HG03521 (cell line): ENCODE results near the gene TRABD2A.
"Not testable (repeated sequence)": the region's sequence is repeated elsewhere in the genome, so short reads cannot be mapped to it uniquely, and the experiment has no call there.

Experiments used
- ATAC-seq: cut with Tn5 transposase; IDR thresholded peaks from one replicate; pipeline ENCODE4 v1.9.1; 2021; ENCODE audit warnings: mild to moderate bottlenecking, moderate library complexity; ENCODE audit not compliant: unreplicated experiment

TRABD2A gene, protein sequence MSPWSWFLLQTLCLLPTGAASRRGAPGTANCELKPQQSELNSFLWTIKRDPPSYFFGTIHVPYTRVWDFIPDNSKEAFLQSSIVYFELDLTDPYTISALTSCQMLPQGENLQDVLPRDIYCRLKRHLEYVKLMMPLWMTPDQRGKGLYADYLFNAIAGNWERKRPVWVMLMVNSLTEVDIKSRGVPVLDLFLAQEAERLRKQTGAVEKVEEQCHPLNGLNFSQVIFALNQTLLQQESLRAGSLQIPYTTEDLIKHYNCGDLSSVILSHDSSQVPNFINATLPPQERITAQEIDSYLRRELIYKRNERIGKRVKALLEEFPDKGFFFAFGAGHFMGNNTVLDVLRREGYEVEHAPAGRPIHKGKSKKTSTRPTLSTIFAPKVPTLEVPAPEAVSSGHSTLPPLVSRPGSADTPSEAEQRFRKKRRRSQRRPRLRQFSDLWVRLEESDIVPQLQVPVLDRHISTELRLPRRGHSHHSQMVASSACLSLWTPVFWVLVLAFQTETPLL

DNA sequence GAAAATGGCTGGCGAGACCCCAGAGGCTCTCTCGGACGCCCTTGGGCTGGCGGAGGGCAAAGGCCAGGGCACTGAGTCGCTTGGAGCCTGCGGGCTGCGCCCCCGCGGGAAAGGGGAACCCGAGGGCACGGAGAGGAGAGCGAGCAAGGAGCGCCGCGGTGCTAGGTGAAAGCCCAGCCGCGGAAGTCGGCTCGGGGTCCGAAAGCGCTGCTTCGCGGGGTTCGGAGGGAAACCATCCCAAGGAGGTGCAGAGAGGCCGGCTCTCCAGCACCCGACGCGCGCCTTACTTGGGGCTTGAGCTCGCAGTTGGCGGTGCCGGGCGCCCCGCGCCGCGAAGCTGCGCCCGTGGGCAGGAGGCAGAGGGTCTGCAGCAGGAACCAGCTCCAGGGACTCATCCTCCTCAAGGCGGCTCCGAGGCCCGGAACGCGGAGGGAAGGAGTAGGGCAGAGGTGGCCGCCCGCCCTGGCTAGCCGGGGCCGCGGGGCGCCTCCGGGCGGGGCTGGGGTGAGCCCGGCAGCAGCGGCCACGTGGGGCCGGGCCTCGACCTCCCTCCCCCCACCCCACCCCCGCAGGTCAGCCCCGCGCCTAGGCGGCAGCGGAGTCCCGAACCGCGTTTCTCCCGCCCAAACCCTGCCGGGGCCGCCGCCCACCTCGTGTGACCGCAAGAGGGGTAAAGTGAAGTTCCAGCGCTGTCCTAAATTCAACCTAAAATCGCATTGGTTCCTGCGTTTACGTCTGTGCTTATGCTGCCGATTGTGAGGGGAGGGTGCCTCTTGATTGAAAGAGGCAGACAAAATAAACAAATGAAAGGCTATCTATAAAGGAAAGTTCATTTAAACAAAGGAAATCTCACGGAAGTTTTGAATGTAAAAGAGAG is at the start of gene TRABD2A:
Gene TRABD2A, minus strand, starts transcription at position 440 of the 877 bp plus-strand sequence. Its CDS starts 45 bp downstream, at position 395.
- ATAC-seq, result no peak

DNA sequence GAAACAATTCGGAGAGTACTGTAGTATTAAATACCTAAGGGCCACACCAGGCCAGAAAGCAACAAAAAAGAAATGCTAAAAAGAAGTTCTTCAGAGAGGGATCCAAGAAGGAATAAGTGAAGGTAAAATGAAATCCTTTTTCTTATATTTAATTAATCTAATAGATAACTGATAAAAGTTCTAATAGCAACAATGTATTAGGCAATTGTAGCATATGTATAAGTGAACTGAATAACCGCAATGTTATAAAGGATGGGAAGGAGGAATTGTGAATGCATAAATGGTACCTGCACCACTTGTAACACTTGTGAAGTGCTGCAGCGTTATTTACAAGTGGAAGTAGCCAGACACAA is 46.4 kb upstream of the TRABD2A start:
- ATAC-seq, result no peak

DNA sequence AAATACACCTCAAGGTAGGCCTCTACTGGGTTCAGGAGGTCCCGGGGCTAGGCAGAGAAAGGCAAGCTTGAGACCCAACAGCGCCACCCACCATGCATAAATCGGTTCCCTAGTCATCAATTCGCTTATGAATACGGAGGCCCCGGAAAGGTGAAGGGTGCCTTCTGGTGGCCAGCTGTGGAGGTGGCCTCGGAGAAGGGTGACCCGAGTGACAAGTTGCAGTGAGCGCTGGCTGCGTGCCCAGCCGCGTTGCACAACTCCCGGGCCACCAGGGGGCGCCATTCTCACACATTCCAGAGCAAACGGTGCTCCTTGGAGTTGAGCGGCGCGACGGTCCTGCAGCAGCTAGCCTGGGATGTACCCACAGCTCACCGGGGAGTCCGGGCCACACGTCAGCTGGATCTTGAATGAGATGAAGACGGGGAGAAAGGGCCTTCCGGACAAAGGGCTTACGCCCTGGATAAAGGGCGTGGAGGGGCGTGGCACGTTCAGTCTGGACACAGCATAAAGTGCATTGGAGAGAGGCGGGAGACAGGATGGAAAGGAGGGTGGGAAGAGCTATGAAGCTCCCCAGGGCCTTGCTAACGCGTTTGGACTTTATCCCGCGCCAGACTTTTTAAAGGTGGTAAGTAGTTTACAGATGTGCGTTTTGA is 45.0 kb upstream of the TRABD2A start:
- ATAC-seq, result peak; percentile 75

DNA sequence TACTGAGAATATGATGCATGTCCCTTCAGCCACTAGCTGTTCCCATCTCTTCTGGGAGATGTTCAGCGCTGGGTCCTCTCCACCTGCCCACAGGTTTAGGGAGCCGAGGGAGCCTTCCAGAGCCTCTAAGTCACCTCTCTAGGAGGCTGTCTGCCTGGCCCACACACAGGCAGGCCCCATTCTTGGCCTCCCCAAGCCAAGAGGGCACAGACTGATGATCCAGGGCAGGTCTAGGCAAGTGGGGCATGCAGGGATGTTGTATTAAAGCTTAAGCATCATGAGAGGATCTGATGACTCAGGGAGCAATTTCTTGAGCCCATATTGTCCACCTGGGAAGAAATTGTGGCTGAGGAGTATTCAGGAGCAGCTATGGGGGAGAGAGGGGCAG is 44.4 kb upstream of the TRABD2A start:
- ATAC-seq, result no peak

DNA sequence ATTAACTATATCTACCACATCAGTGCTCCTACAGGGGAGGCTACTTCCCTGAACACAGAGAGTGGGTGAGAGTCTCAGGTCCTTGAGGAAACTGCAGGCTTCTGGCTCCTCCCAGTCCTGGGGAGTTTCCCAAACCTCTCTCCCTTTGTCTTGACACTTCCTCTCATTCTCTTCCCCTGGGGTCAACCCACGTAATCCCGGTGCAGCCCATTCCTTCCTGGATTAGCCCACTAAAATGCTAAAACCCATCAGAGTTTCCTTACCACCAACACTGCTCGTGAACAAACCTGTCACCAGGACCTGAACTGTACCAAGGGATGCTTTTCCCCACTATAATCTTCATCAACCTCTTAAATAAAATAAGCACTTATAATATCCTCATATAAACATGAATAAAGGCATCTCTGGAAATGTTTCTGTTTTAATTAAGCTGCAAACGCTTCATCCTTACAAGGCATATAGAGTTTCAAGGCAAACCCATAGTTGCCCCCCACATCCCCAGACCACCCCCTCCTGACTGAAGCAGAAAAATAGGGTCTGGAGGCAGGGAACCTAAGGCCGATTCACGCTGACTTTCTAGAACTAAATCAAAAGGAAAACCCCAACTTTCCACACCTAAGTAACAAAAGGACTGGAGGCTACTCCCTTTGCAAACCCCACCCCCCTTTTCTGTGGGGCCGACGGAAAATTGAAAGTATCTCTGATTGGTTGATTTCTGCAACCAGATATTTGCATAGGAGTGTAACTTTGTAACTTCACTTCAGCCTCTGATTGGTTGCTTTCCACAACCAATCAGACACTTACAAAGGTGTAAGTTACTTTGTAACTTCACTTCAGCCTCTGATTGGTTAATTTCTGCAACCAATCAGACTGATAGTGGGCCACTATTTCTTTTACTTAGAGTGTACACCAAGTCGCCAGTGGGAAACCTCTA is 43.6 kb upstream of the TRABD2A start:
- no peak for ATAC-seq

DNA sequence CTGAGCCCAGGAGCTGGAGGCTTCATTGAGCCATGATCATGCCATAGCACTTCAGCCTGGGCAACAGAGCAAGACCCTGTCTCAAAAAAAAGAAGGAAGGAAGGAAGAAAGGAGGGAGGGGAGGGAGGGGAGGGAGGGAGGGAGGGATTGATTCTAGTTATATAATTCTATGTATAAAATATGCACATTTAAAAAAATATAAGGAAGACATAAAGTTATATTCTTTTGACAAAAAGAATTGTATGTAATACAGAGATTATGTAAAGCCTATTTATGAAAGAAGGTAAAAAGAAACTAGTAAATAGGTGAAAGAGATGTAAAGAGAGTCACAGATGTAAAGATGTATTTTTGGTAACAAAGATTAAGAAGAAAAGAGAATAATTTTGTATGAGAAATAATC is 42.1 kb upstream of the TRABD2A start:
- no peak for ATAC-seq

DNA sequence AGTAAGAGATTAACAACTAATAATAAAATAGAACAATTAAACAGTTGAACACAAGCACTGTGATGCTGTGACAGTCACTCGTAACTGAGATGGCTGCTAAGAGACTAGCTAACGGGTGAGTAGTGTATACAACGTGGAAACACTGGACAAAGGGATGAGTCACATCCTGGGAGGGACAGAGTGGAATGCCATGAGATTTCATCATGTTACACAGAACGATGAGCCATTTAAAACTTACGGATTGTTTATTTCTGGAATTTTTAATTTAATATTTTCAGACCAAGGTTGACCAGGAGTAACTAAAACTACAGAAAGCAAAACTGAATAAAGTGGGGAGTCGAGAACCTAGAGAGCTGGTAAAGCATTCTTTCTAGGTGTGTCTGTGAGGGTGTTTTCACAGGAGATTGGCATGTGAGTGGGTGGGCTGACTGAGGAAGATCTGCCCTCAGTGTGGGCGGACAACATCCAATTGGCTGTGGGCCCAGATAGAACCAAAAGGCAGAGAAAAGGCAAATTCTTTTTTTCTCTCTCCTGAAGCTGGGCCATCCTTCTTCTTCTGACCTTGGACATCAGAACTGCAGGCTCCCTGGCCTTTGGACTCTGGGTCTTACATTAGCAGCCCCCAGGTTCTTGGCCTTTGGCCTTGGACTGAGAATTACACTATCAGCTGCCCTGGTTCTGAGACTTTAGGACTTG is 39.1 kb upstream of the TRABD2A start:
- ATAC-seq, result peak; percentile 40

DNA sequence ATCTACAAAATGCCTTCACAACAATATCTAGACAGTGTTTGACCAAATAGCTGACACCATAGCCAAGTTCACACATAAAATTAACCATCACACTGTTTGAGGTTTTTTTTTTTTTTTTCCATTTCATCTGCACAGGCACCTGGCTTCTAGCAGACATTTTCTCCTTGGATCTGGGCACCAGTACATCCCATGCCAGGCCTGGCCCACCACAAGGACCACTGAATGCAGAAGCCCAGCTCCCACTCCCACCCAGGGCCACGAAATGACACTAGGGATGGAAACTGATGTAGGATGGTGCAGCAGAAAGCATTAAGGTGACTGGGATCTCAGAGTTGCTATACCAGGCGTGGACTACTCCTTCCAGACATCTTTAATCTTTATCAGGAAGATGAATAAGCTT is 37.5 kb upstream of the TRABD2A start:
- no peak for ATAC-seq

DNA sequence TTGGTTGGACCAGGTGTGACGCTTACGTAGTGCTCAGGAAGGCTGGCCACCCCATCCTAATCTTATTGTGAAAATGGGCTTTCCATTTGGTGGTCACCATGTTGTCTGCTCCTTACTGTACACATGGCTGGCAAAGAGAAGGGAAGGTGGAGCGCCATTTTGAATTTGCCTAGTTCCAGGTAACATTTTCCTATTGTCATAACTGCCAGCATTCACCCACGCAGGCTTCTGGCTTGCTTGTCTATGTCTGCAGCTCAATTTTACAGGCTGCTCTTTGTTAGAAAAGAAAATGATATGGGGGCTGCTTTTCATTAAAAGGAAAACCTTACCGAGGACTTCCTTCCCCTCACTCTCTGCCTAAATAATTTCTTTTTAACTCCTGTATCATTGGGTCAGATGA is 36.9 kb upstream of the TRABD2A start:
- not testable (repeated sequence) for ATAC-seq

DNA sequence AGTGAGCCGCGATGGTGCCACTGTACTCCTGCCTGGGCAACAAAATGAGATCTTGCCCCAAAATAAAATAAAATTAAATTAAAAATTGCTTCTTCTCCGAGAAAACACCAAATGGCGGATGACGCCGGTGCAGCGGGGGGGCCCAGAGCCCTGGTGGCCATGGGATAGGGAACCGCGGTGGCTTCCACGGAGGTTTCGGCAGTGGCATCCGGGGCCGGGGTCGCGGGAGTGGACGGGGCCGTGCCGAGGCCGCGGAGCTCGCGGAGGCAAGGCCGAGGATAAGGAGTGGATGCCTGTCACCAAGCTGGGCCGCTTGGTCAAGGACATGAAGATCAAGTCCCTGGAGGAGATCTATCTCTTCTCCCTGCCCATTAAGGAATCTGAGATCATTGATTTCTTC is 34.8 kb upstream of the TRABD2A start:
- ATAC-seq, result not testable (repeated sequence)

DNA sequence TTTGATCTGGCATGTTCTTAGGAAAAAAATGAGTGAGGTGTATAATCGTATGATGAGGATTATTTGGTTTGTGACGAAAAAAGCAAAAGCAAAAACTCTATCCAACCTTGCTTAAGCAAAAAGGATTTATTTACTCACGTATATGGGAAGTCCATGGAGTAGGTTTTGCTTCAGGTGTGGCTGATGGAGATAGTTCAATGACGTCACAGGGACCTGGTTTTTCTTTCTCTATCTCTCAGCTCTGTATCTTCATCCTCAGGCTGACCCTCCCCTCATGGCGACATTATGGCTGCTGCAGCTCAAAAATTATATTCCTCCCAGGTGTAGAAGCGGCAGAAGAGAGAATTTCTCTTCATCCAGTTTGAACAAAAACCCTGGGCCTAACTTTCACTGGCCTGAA is 33.5 kb upstream of the TRABD2A start:
- no peak for ATAC-seq

DNA sequence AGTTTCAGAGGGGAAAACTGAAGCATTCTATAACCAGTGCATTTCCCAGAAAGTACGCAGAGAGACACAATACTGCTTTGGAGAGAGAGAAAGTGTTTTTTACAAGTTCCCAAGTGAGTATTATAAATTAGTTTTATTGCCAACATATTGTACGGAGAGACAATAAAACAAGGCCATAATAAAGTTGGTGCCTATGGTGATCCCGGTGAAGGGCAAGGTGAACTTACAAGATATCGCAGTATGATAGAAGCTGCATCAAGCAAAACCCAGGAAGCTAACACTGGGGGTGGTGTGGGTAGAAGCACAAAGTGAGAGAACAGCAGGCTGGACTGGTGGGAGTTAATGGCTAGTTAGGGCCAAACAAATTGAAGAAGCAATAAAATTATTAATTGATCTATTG is 32.1 kb upstream of the TRABD2A start:
- ATAC-seq, result no peak

DNA sequence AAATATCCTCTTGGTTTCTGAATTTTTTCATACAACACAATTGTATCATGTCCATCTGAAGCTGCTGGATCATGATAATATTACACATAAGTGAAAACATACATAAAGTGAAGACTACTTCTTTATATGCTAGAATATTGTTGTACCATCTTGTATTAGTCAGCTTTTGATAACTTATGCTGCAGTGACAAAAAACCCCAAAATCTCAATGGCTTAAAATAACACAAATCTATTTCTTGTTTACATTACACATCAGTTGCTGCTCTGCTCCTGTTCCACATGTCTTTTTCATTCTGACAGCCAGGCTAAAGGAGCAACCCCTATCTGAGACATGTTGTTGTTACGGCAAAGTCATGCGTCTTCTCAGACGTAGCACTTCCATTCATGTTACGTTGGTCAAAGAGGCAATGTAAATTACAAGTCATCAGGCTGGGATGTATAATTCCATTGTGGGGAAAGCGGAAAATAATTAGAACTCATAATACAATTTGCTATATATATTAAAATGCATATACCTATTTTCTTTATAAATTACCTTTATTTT is 30.3 kb upstream of the TRABD2A start:
- ATAC-seq, result no peak

DNA sequence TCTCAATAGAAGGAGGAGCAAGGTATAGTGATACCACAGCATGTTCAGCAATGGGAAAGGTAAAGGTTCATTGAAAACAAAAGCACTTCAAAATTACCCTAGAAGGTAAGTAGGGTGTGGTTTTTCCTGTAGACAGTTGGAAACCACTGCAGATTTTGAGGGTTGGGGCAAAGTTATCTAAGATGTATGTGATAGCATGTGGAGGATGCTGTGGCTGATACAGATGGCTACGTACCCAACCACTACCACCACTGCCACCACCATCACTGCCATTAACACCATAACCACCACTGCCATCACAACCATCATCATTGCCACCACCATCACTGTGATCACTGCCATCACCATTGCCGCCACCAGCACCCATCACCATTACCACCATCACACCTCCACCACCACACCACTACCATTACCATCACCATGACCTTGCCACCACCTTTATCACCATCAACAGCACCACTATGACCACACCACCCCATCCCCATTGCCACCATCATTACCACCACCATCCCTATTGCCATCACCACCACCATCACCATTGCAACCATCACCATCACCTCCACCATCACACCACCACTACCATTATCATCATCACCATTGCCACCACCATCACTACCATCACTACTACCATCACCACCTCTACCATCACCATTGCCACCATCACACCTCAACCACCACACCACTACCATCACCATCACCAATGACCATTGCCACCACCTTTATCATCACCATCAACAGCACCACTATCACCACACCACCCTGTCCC is 28.2 kb upstream of the TRABD2A start:
- no peak for ATAC-seq

DNA sequence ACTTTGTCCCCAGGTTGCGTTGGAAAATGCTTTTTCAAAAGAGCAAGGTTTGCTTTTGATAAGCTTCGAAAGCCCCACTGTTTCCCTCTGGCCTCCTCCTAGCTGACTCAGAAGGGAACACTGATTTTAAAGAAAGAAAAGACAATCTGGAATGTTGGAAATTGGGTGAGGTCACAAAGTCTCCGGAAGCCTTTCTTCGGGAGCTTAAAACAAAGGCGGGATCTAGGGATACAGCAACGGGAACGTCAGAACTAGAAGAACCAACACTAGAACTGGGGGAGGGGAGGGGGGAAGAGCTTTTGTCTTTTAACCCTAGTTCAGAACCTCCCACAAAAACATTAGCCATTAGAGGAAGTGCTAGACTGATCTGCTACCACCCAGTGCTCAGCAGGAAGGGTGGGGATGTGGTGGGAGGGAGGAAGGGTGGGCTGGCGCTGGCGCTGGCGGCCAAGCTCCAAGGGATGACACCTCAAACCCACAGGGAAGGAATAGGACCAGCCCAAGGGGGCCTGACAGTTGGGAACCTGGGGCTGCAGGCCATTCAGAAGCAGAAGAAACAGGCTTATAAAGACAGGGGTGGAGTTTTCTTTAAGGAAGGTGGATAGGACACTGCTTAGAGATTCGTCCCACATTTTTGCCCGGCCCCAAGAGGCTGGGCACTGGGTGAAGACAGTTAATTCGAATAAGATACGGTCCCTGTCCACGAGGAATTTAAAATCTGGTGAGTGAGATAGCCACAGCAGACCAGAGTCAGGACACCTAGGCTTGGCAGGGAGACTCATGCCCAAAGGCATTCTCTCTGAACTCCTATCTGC is 26.2 kb upstream of the TRABD2A start:
- peak; percentile 32 for ATAC-seq

DNA sequence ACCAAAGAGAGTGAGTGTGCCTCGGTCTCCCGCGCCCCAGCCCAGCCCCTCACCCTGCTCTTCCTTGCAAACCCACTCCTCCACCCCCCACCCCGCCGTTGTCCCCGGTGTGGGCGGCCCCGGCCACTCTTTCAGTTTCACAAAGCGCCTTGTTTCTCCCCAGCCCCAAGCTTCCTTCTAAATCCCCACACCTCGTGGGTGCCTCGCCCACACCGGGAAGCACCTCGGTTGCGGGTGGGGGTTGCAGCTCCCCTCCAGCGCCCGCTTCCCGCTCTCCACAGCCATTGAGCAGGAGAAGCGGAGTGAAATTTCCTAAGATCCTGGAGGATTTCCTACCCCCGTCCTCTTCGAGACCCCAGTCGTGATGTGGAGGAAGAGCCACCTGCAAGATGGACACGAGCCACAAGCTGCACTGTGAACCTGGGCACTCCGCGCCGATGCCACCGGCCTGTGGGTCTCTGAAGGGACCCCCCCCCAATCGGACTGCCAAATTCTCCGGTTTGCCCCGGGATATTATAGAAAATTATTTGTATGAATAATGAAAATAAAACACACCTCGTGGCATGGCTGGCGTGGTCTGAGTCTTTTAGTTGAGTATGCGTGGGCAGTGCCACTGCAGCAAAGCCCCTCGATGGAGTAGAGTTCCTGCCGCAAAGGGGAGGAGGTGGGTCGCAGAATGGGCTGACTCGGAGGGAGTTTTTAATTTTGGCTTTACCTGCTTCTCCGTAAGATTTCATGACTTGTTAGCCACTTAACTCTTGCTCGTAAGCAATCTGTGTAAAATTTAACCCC is 25.4 kb upstream of the TRABD2A start:
- ATAC-seq, result peak; percentile 15
